Transverse colon (tissue), 4 donors: ENCODE data around the gene AIP. TPM values are rescaled to one million over a fixed set of nuclear protein-coding genes. Genes with fewer than 3 reads are reported as not detected.

Experiments used
- DNase-seq: peaks from one replicate; pipeline ENCODE4 v3.0.0-alpha.2; 2019
- H3K27ac ChIP-seq, 4 donors: fragments of 200-600 bp; sonication (generic); 2 replicates each; pipeline ENCODE4 v1.5.1; 2016 to 2018; ENCODE audit warnings: inconsistent platforms in 4 of 4
- H3K27me3 ChIP-seq: fragments of 200-600 bp; sonication (generic); 2 replicates; pipeline ENCODE4 v1.5.1; 2017; ENCODE audit warnings: inconsistent platforms
- H3K36me3 ChIP-seq, 4 donors: fragments of 200-600 bp; sonication (generic); 2 replicates each; pipeline ENCODE4 v1.5.1; 2017 to 2019; ENCODE audit warnings: inconsistent platforms in 4 of 4
- H3K4me1 ChIP-seq, 4 donors: fragments of 200-600 bp; sonication (generic); 2 replicates each; pipeline ENCODE4 v1.5.1; 2017 to 2020; ENCODE audit warnings: inconsistent platforms in 4 of 4
- H3K4me3 ChIP-seq, 4 donors: fragments of 200-600 bp; sonication (generic); 1 replicate in 1 of 4; 2 replicates in 3 of 4; pipeline versions ENCODE4 v1.5.1 to v1.6.1; 2017 to 2019; ENCODE audit warnings: inconsistent platforms in 4 of 4
- H3K9me3 ChIP-seq, 2 donors: fragments of 200-600 bp; sonication (generic); 2 replicates each; pipeline ENCODE4 v1.5.1; 2017 to 2019; ENCODE audit warnings: inconsistent platforms in 2 of 2
- EP300 ChIP-seq: sonication (generic); formaldehyde crosslinking; IDR thresholded peaks from one replicate; pipeline ENCODE4 v1.6.1; 2017; ENCODE audit warnings: antibody characterized with exemption, low read depth
- POLR2A ChIP-seq: fragments of 450-650 bp; IDR thresholded peaks from one replicate; pipeline ENCODE4 v1.6.1; 2016; ENCODE audit warnings: antibody characterized with exemption, mild to moderate bottlenecking, moderate library complexity
- POLR2AphosphoS5 ChIP-seq, 3 donors: sonication (generic); formaldehyde crosslinking; IDR thresholded peaks; one replicate each; pipeline ENCODE4 v1.6.1; 2016; ENCODE audit warnings: antibody characterized with exemption in 3 of 3
- WGBS, 2 donors: methylation state at CpG; one replicate each; pipeline ENCODE4 v1.1.5; 2018; ENCODE audit warnings: low coverage in 1 of 2; 5-methylcytosine and 5-hydroxymethylcytosine counted together
- in situ Hi-C, 4 donors: fragments of 200-750 bp; cut with MboI; loops; one replicate each; pipeline versions ENCODE4 v1.15.0 to v1.15.1; 2017; ENCODE audit warnings: low sequenced_read_pairs in 3 of 4, low pct_ligation_motif_present in 1 of 4, low pct_unique_long_range_greater_than_20kb in 1 of 4
- intact Hi-C: fragments of 100-400 bp; cut with DNase I; formaldehyde crosslinking; loops from one replicate; pipeline ENCODE4 v1.15.1; 2023; ENCODE audit warnings: low total_unique reads
- total RNA-seq, 4 donors: library from RNA; depleted of rRNA; stranded (reverse); fragments of >200 nt; gene quantifications; one replicate each; pipeline ENCODE4 v1.1.0, GENCODE V29; 2016
- TF ChIP-seq, protein P1 (sequence below), 5 experiments: fragments of 200-600 bp in 3 of 5; fragments of 450-650 bp in 2 of 5; sonication (generic) in 3 of 5; IDR thresholded peaks; 1 replicate in 2 of 5; 2 replicates in 3 of 5; pipeline ENCODE4 v1.5.1; 2016 to 2017; ENCODE audit warnings: antibody characterized with exemption in 5 of 5, inconsistent platforms in 3 of 5, mild to moderate bottlenecking in 2 of 5, moderate library complexity in 1 of 5

AIP gene
- total RNA-seq, 4 donors from 2014 or later, result 32.9 to 71.5 (median 57.6) TPM

DNA sequence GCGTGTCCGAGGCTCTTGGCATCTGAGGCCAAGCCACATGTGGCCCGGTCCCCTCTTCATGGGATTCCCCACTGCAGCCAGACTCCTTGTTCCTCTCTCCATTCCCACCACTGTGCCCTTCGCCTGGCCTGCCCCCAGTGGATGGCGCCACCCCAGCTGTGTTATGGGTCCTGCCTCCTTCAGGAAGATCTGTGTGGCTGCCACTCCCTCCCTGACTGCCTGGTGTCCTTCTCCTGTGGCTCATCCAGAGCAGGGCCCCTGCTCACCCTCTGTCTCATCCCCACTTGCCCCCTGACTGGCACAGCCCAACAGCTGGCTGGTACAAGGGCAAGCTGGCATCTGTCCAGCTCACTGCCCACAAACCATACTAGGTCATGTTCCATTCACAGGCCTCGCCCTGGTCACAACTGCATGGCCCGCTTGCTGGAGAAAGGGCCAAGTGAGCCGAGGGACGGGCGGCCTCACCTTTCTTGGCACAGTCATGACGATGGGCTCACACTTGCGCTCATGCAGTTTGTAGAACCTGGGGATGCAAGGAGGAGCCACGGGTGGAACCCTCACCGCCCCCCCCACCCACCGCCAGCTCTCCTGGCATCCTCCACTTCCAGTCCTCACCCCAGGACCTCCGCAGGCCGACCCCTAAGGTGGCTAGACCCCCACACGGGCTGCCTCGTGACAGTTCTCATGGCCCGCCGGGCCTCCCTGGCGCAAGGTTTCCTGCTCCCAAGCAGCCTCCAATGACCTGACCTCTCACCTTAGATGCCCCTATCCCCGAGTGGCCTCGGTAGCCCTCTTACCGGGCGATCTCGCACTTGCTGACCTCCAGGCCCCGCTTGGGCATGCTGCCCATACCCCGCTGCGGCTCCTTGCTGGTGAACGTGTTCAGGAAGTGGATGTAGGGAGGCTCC lies 43.3 kb upstream of the AIP start:
- no peak for TF ChIP-seq POLR2AphosphoS5 (IDR thresholded peaks at IDR 0.05)
- TF ChIP-seq EP300, result no peak
- TF ChIP-seq, protein P1, sequence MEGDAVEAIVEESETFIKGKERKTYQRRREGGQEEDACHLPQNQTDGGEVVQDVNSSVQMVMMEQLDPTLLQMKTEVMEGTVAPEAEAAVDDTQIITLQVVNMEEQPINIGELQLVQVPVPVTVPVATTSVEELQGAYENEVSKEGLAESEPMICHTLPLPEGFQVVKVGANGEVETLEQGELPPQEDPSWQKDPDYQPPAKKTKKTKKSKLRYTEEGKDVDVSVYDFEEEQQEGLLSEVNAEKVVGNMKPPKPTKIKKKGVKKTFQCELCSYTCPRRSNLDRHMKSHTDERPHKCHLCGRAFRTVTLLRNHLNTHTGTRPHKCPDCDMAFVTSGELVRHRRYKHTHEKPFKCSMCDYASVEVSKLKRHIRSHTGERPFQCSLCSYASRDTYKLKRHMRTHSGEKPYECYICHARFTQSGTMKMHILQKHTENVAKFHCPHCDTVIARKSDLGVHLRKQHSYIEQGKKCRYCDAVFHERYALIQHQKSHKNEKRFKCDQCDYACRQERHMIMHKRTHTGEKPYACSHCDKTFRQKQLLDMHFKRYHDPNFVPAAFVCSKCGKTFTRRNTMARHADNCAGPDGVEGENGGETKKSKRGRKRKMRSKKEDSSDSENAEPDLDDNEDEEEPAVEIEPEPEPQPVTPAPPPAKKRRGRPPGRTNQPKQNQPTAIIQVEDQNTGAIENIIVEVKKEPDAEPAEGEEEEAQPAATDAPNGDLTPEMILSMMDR (IDR thresholded peaks at IDR 0.05), result peak in 2 of 5 experiments; percentile 18 to 22
- no peak for TF ChIP-seq POLR2A
- Histone ChIP-seq H3K4me3 (no peak overlapping the region), H3K36me3 (no peaks in the 10 kb centered on the region), H3K9me3 (no peaks in the 10 kb centered on the region), H3K27ac (peak overlapping the region; percentile 72 to 83 (median 74)), H3K27me3 (no peaks in the 10 kb centered on the region), H3K4me1 (peaks cover 8 to 48% (median 27%) of the 10 kb centered on the region in 4 donors)
- intact Hi-C loops (no loop called here), in situ Hi-C loops (no loop called here)
- peak; percentile 62 for DNase-seq
- 80% methylated on average over 31 of the region's 31 CpGs; no CpG with 5 or more reads in 1 of the 2 donors for WGBS, 2 donors

DNA sequence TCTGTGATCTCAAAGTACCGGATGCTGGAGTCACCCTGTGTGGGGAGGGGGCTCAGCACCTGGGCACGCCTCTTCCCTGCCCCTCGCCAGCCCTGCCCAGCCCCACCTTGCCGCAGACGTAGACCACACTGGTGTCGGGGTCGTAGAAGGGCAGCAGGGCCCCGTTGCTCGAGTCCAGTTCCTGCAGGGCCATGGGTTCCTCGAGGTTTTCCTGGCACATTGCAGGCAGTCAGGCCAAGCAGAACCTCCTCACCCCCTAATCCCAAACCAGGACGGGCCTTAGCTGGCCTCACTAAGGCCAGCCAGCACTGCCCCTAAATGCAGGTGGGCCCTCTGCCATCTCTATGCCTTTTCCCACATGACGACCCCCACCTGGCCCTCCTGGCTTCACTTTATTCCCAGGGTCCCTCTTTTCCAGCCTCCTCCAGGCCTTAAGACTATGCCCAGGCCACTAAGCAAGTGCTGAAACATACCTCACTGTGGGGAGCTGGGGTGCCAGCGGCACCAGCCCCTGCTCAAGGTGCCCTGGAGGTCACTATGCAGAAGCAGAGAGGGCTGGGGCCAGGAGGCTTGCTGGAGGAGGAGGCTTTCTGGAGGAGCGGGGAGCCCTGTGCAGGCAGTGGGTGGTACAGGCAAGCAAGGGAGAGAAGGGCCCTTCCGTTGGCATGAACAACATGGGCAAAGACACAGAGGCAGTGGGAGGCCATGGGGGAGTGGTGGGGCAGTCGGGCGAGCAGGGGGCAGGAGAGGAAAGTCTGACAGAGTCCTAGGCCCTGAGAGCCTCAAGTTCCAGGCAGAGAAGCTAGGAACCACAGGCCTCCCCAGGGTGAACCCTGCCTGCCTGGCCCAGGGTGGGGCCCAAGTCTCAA lies 42.4 kb upstream of the AIP start:
- H3K9me3 ChIP-seq, result no peaks in the 10 kb centered on the region
- H3K36me3 ChIP-seq, result no peaks in the 10 kb centered on the region
- 75 to 100% methylated on average over 1 to 17 of the region's 17 CpGs for WGBS, 2 donors
- H3K27me3 ChIP-seq, result no peaks in the 10 kb centered on the region
- H3K4me1 ChIP-seq, result peaks cover 8 to 57% (median 32%) of the 10 kb centered on the region in 4 donors
- peak overlapping the region; percentile 72 to 83 (median 74) for H3K27ac ChIP-seq
- no peak overlapping the region for H3K4me3 ChIP-seq
- no peak for DNase-seq
- intact Hi-C loops, result no loop called here
- TF ChIP-seq POLR2AphosphoS5 (IDR thresholded peaks at IDR 0.05), result no peak
- TF ChIP-seq POLR2A, result no peak
- TF ChIP-seq, protein P1 (IDR thresholded peaks at IDR 0.05), result no peak
- no peak for TF ChIP-seq EP300
- in situ Hi-C loops, result no loop called here

DNA sequence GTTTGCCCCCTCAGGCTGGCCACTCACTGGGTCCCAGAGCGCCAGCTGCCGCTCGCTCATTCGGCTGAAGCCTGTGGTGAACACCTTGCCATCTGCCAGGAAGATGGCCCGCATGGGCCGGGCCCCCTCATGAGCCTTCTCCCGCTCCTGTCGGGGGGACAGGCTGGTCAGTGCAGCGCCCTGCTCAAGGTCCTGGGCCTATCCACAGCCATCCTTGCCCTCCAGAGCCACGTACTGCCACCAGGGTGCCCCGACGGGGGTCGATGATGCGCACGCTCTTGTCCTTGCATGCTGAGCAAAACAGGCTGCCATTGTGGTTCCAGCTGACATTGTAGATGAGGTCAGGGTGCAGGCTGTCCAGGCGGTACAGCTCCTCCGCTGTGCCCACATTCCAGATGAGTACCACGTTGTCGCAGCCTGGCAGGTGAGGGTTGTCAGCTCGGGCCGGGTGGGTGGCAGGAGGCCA lies 41.7 kb upstream of the AIP start:
- Histone ChIP-seq H3K4me1 (peaks cover 8 to 53% (median 30%) of the 10 kb centered on the region in 4 donors), H3K27me3 (no peaks in the 10 kb centered on the region), H3K36me3 (no peaks in the 10 kb centered on the region), H3K9me3 (no peaks in the 10 kb centered on the region), H3K4me3 (no peak overlapping the region), H3K27ac (peak overlapping the region in 1 of 4 donors; percentile 83)
- TF ChIP-seq POLR2A, result no peak
- TF ChIP-seq, protein P1 (IDR thresholded peaks at IDR 0.05), result no peak
- no peak for TF ChIP-seq POLR2AphosphoS5 (IDR thresholded peaks at IDR 0.05)
- intact Hi-C loops (no loop called here), in situ Hi-C loops (no loop called here)
- no peak for DNase-seq
- WGBS, 2 donors, result 86% methylated on average over 15 of the region's 21 CpGs; no CpG with 5 or more reads in 1 of the 2 donors
